PC-3 (cell line): ENCODE data around the gene CTSE. TPM values are rescaled to one million over a fixed set of nuclear protein-coding genes. Genes with fewer than 3 reads are reported as not detected.

Source experiments
- ATAC-seq: fragments of 200-7000 bp; cut with Tn5 transposase; 2 replicates; pipeline ENCODE4 v1.9.1; 2020; ENCODE audit warnings: mild to moderate bottlenecking, moderate library complexity
- Bru-seq: library from RNA; stranded (reverse); fragments of 400-500 nt; gene quantifications from one replicate; lab custom pipeline; 2021; lab: Mats Ljungman, UMichigan
- BruChase-seq, 2 experiments: library from RNA; stranded (reverse); fragments of 400-500 nt; gene quantifications; one replicate each; lab custom pipeline; 2021; lab: Mats Ljungman, UMichigan
- BruUV-seq: library from RNA; stranded (reverse); fragments of 400-500 nt; replicated peaks from 2 replicates; lab custom pipeline; 2021; lab: Mats Ljungman, UMichigan
- CTCF ChIA-PET: fragments of 300-600 bp; sonication (Branson Sonifier 250); formaldehyde crosslinking; loops from one replicate; lab custom pipeline; 2022; ENCODE audit warnings: antibody characterized with exemption; lab: Charles Lee
- POLR2A ChIA-PET: fragments of 300-600 bp; sonication (Branson Sonifier 250); formaldehyde crosslinking; loops from one replicate; lab custom pipeline; 2022; ENCODE audit warnings: antibody characterized with exemption; ENCODE audit not compliant: unreplicated experiment; lab: Charles Lee
- DNase-seq: peaks from one replicate; pipeline ENCODE4 v3.0.0-alpha.2; 2015
- H2AFZ ChIP-seq: fragments of 300-600 bp; sonication (generic); 2 replicates; pipeline ENCODE4 v1.6.0; 2016; ENCODE audit warnings: antibody characterized with exemption, low read length
- H3F3A ChIP-seq: fragments of 300-600 bp; sonication (generic); one replicate; pipeline ENCODE4 v1.6.0; 2017; ENCODE audit warnings: antibody characterized with exemption, low read length, control low read depth, mild to moderate bottlenecking; ENCODE audit not compliant: unreplicated experiment
- H3K27ac ChIP-seq: fragments of 300-600 bp; sonication (generic); 2 replicates; pipeline ENCODE4 v1.5.1; 2016; ENCODE audit warnings: mild to moderate bottlenecking, low read length
- H3K27me3 ChIP-seq: fragments of 300-600 bp; sonication (generic); 2 replicates; pipeline ENCODE4 v1.6.1; 2016; ENCODE audit warnings: low read length, mixed read lengths
- H3K36me3 ChIP-seq: fragments of 300-600 bp; sonication (generic); 2 replicates; pipeline ENCODE4 v1.6.1; 2016; ENCODE audit warnings: low read depth, mixed run types, low read length, mixed read lengths
- H3K4me1 ChIP-seq: fragments of 300-600 bp; sonication (generic); 2 replicates; pipeline ENCODE4 v1.5.1; 2016; ENCODE audit warnings: low read length; ENCODE audit not compliant: insufficient read depth
- H3K4me2 ChIP-seq: fragments of 300-600 bp; sonication (generic); 2 replicates; pipeline ENCODE4 v1.6.0; 2016; ENCODE audit warnings: low read length
- H3K4me3 ChIP-seq: fragments of 300-600 bp; sonication (generic); 2 replicates; pipeline ENCODE4 v1.5.1; 2016; ENCODE audit warnings: mild to moderate bottlenecking, low read length, mixed read lengths
- H3K79me2 ChIP-seq: fragments of 300-600 bp; sonication (generic); 2 replicates; pipeline ENCODE4 v1.6.1; 2017; ENCODE audit warnings: low read length, mixed read lengths
- H3K9ac ChIP-seq: fragments of 300-600 bp; sonication (generic); 2 replicates; pipeline ENCODE4 v1.6.0; 2016; ENCODE audit warnings: mild to moderate bottlenecking, low read length
- H3K9me2 ChIP-seq: fragments of 300-600 bp; sonication (generic); replicated peaks from 2 replicates; pipeline ENCODE4 v1.6.1; 2016; ENCODE audit warnings: mixed run types, low read length, mixed read lengths
- H3K9me3 ChIP-seq: fragments of 300-600 bp; sonication (generic); 2 replicates; pipeline ENCODE4 v1.6.1; 2016; ENCODE audit warnings: low read length, mixed read lengths
- H4K20me1 ChIP-seq: fragments of 300-600 bp; sonication (generic); 2 replicates; pipeline ENCODE4 v1.6.1; 2016; ENCODE audit warnings: low read length, mixed read lengths
- CTCF ChIP-seq: fragments of 300-600 bp; sonication (generic); conservative IDR thresholded peaks from 2 replicates; pipeline ENCODE4 v1.5.1; 2017; ENCODE audit warnings: antibody characterized with exemption, low read depth, mild to moderate bottlenecking, low read length
- EZH2 ChIP-seq: fragments of 300-600 bp; sonication (generic); IDR thresholded peaks from one replicate; pipeline ENCODE4 v1.6.1; 2017; ENCODE audit warnings: antibody characterized with exemption, mild to moderate bottlenecking, low read length; ENCODE audit not compliant: unreplicated experiment
- EZH2phosphoT487 ChIP-seq: fragments of 300-600 bp; sonication (generic); IDR thresholded peaks from 2 replicates; pipeline ENCODE4 v1.6.1; 2018; ENCODE audit warnings: mild to moderate bottlenecking, antibody characterized with exemption, low read length, borderline replicate concordance
- intact Hi-C: fragments of 100-400 bp; cut with micrococcal nuclease; formaldehyde crosslinking; loops from 2 replicates; pipeline ENCODE4 v1.9.0; 2023
- long read RNA-seq: library from polyadenylated mRNA; unstranded; transcript quantifications from one replicate; pipeline ENCODE4 v2.0.0, GENCODE V29; 2021; ENCODE audit not compliant: unreplicated experiment
- total RNA-seq: library from RNA; depleted of rRNA; stranded (reverse); fragments of >200 nt; gene quantifications from 2 replicates; pipeline ENCODE4 v1.2.3, GENCODE V29; 2014; rRNA removed

CTSE gene
- 0.51 TPM in 1 of 2 replicates, not detected in the other for total RNA-seq
- not detected for Bru-seq, nascent RNA
- not detected for BruChase-seq, experiment 1, labeled RNA remaining after a 6-hour chase
- BruChase-seq, experiment 2, labeled RNA remaining after a 2-hour chase: not detected
- long read RNA-seq: 0 reads

GRCh38 chr1:206023695-206024094 is at the start of gene CTSE:
Gene CTSE (minus strand): TSS chr1:206023895. CDS start chr1:206023791, 104 bp downstream.
- H3K36me3 ChIP-seq: no peaks in the 10 kb centered on the region
- H3K27me3 ChIP-seq: peaks cover 11% of the 10 kb centered on the region; the same call in 1 of the 2 replicates
- intact Hi-C loops: no loop called here
- H2AFZ ChIP-seq: no peak within 1 kb of the TSS
- ATAC-seq: no peak
- DNase-seq: no peak
- H3K27ac ChIP-seq: no peak within 1 kb of the TSS
- no peak within 1 kb of the TSS for H3K4me2 ChIP-seq
- no TSS peak for BruUV-seq
- TF ChIP-seq CTCF (no peak), EZH2phosphoT487 (no peak), EZH2 (no peak)
- H3K4me1 ChIP-seq: peaks cover 26% of the 10 kb centered on the region
- H3K4me3 ChIP-seq: no peak within 1 kb of the TSS
- no peaks in the 10 kb centered on the region for H4K20me1 ChIP-seq
- no peak within 1 kb of the TSS for H3K9ac ChIP-seq
- H3K9me2 ChIP-seq: no peaks in the 10 kb centered on the region
- CTCF ChIA-PET: no interaction called here
- no peaks in the 10 kb centered on the region for H3F3A ChIP-seq
- POLR2A ChIA-PET: no interaction called here
- H3K9me3 ChIP-seq: no peaks in the 10 kb centered on the region
- H3K79me2 ChIP-seq: no peaks in the 10 kb centered on the region

- no peaks in the 10 kb centered on the region for H3F3A ChIP-seq
- no peaks in the 10 kb centered on the region for H3K9me3 ChIP-seq
- no peaks in the 10 kb centered on the region for H4K20me1 ChIP-seq
- H3K4me2 ChIP-seq: no peak overlapping the region
- no peaks in the 10 kb centered on the region for H3K79me2 ChIP-seq
- H3K36me3 ChIP-seq: no peaks in the 10 kb centered on the region
- TF ChIP-seq CTCF: no peak
- TF ChIP-seq EZH2phosphoT487: no peak
- TF ChIP-seq EZH2: no peak
- ChIA-PET CTCF (no interaction called here), POLR2A (no interaction called here)
- H3K27ac ChIP-seq: no peak overlapping the region
- ATAC-seq (no peak), DNase-seq (no peak)
- no peak overlapping the region for H3K4me3 ChIP-seq
- no peak overlapping the region for H3K9ac ChIP-seq
- BruUV-seq: no TSS peak
- peaks cover 76% of the 10 kb centered on the region for H3K27me3 ChIP-seq
- no peaks in the 10 kb centered on the region for H3K4me1 ChIP-seq
- no peak overlapping the region for H2AFZ ChIP-seq
- intact Hi-C loops: no loop called here
- H3K9me2 ChIP-seq: no peaks in the 10 kb centered on the region
Measured at GRCh38 chr1:206070627-206071304, 47.1 kb upstream of the CTSE start.

- ChIA-PET POLR2A (no interaction called here), CTCF (no interaction called here)
- no peak for TF ChIP-seq EZH2phosphoT487
- no peak for TF ChIP-seq EZH2
- no peak for TF ChIP-seq CTCF
- no peak overlapping the region for H3K9ac ChIP-seq
- no peaks in the 10 kb centered on the region for H4K20me1 ChIP-seq
- H3K9me2 ChIP-seq: no peaks in the 10 kb centered on the region
- no peak overlapping the region for H3K4me2 ChIP-seq
- H3K79me2 ChIP-seq: no peaks in the 10 kb centered on the region
- intact Hi-C loops: no loop called here
- H3K4me3 ChIP-seq: no peak overlapping the region
- H3K4me1 ChIP-seq: no peaks in the 10 kb centered on the region
- H3K27me3 ChIP-seq: peaks cover 51% of the 10 kb centered on the region
- no peak overlapping the region for H3K27ac ChIP-seq
- ATAC-seq (no peak), DNase-seq (no peak)
- BruUV-seq: no TSS peak
- H3F3A ChIP-seq: no peaks in the 10 kb centered on the region
- H3K36me3 ChIP-seq: no peaks in the 10 kb centered on the region
- H2AFZ ChIP-seq: no peak overlapping the region
- H3K9me3 ChIP-seq: no peaks in the 10 kb centered on the region
Measured at GRCh38 chr1:206068314-206068713, 44.6 kb upstream of the CTSE start.
